Left colon (tissue), 2 donors: ENCODE results near the gene PDZRN4. TPM values are rescaled to one million over a fixed set of nuclear protein-coding genes. Genes with fewer than 3 reads are reported as not detected.
"Not testable (repeated sequence)": the region's sequence is repeated elsewhere in the genome, so short reads cannot be mapped to it uniquely, and the experiment has no call there.

Source experiments
- ATAC-seq: fragments of 200-7000 bp; cut with Tn5 transposase; one replicate; pipeline ENCODE4 v1.9.1; 2020; ENCODE audit warnings: mild to moderate bottlenecking, moderate library complexity
- DNase-seq, 2 donors: peaks; one replicate each; pipeline ENCODE4 v3.0.0-alpha.2; 2020
- intact Hi-C, 2 donors: fragments of 100-400 bp; cut with DNase I in 1 of 2; cut with micrococcal nuclease in 1 of 2; formaldehyde crosslinking; loops; one replicate each; pipeline versions ENCODE4 v1.11.2 to v1.14.0; 2022; cut with DNase I, micrococcal nuclease
- total RNA-seq, 2 donors: library from RNA; stranded (reverse); fragmentation: NEBNext Ultra II Directional; extraction: Animal tissue kit (Norgen Biotek cat#: 25700); gene quantifications; one replicate each; pipeline ENCODE4 v1.2.1, GENCODE V29; 2021
- donor health status: DM: no; HTN: no; CAD: no.
- donor health status: DM: yes; HTN: yes; CAD: no.

Gene PDZRN4
- total RNA-seq, 2 donors from 2014 or later = 0.12 to 3.5 TPM

DNA sequence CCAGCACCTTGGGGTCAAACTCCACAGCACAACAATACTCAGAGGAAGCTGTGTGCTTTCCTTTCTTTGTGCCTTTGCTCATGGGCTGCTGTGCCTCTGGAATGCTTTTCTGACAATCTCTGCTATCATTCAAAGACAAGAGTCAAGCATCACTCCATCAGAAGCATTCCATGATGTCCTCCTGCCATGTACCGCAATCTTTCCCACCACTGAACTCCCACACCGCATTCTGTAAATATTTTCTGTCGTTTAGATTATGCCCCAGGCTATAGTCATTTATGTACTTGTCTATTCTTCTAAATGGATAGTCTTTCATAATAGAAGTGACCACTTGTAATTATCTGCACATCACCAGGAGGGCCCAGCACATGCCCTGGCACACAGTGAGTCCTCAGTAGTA, 327.8 kb downstream of the PDZRN4 start:
- ATAC-seq = no peak
- DNase-seq = no peak
- intact Hi-C loops = no loop called here

DNA sequence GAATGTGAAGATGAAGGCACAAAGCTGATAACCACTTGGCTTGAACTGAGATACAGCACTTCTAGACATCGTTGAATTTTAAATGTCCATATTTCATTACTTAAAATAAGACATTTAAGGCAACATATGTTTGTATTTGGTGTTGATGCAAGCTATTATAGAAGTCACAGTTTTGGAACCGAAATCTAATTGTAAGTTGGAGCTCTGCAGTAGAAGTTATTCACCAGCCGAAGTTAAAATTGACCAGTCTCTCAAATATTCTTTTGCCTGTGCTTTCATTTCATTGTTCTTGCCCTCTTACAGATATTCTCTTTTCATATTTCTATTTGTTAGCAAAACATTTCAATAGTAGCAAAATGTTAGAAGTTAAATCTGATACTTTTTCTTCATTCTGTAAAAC, 332.7 kb downstream of the PDZRN4 start:
- intact Hi-C loops = no loop called here
- ATAC-seq = no peak
- DNase-seq = no peak

DNA sequence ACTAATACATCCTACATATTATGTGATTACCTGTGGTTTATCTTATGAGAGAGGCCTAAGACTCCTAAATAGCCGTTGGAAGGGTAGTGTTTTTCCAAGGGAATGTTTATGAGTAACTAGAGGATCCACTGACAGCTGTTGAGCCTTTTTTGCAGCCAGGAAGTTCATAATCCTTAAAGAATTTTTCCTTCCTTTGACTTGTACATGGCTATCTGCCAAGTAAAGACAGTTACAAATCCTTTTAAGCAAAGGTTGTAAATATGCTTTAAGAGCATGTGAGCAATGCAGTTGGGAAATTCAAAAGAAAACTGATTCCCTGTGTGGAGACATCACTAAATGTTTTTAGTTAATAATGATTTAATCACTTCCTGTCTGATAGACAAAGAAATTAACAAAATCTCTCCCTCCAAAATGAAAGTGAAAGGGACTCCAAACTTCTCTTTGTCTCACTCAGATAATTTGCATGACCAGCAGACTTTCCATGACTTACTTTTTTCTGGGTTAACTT, 333.8 kb downstream of the PDZRN4 start:
- no peak for ATAC-seq
- no peak for DNase-seq
- intact Hi-C loops = no loop called here

DNA sequence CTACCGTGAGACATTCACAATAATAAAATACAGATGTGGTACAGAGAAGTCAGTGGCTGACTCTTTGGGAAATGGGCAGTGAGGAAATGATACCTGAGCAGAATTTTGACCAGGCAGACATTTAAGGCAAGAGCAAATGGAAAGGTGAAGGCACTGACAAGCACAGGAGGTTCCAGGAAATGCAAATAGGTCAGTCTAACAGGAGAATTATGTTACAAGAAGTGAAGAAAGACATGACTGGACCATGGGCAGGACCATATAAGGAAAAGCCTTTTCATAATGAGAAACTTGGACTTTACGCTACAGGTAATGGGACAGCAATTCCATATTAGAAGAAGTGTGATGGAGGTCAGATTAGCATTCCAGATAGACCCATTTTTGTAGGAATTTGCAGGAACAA, 338.9 kb downstream of the PDZRN4 start:
- ATAC-seq = no peak
- intact Hi-C loops = no loop called here
- DNase-seq = no peak

DNA sequence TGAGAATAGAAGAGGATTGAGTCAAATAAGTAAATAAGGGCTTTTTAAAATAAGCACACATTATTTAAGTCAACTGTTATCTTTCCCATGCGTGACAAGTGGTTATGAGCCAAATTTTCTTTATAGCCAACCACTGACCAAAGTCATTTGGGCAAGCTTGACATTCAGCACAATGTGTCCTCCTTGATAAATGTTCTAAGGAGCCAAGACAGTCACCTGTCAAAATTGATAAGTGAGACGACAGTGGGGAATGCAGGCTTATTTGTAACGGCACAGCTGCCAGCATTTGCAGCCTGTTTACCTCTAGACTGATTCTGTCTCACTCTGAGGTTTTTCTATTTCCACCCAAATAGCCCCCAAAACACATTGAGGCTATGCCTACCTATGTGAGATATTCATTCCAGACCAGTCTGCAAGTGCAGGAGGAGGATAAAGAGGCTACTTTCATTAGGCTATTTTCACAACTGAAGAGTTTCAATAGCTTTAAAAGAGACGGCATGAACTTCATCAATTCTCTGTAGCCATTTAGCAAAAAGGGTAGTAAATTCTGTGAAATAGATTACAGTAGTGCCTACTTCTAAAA, 339.5 kb downstream of the PDZRN4 start:
- intact Hi-C loops = no loop called here
- no peak for ATAC-seq
- no peak for DNase-seq

DNA sequence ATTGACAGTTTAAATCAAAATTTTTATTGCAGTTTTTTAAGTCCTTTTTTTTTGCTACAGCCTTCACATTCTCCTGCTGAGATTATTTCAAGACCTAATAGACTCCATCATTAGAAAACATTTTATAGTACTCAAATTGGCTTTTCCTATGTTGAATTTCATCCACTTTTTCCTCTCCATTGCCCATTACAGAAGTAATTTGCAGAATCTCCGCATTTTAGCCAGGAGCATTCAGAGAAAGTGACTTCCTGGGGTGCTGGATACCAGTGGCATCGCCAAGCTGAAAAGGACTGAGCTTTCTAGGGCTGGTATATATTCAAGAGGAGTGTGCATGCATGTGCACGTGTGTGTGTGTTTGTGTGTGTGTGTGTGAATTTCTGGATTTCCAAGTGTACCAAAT, 340.8 kb downstream of the PDZRN4 start:
- DNase-seq (no peak), ATAC-seq (no peak)
- intact Hi-C loops = no loop called here

DNA sequence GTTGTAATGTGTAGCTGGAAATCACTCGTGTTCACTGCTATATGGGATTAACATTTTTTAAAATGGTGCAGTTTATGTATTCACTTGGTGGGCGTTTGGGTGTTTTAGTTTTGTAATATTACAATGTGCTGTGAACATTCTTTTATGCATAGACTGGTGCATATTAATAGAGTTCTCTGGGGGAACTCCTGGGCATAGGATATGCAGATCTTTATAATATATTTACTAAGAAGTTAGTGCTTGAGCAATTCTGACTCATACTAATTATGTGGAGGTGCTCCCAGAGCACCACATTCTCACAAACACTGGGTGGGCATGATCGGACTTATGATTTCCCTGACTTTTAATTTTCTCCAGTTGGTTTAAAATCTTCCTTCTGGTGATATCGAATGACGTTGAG, 342.3 kb downstream of the PDZRN4 start:
- ATAC-seq (no peak), DNase-seq (no peak)
- intact Hi-C loops = no loop called here

DNA sequence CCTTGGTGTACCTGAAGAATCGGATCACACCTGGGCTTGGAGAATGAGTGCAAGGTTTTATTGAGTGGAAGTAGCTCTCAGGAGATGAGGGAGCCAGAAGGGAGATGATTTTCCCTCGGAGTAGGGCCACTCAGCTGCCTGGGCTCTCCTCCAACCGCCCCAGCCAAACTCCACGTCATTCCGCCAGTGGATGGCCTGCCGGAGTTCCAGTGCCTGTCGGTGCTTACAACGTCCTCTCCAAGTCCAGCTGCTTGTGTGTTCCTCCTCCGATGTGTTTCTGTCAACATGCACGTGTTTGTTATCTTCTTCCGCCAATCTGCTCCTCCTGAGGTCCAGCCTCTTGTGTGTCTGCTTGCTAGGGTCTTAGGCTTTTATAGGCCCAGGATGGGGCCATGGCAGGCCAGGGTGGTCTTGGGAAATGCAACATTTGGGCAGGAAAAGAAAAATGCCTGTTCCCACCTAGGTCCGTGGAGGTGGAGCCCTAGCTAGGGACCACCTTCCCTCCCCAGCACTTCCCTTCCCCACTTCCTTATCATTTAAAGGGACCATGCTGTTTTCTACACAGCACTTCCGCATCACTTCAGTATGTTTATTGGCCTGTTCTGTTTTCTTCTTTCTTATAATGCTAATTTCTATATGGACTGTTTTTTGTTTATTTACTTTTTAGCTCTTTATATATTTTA, 343.2 kb downstream of the PDZRN4 start:
- no peak for ATAC-seq
- DNase-seq = peak; percentile 34 to 49
- intact Hi-C loops = no loop called here

DNA sequence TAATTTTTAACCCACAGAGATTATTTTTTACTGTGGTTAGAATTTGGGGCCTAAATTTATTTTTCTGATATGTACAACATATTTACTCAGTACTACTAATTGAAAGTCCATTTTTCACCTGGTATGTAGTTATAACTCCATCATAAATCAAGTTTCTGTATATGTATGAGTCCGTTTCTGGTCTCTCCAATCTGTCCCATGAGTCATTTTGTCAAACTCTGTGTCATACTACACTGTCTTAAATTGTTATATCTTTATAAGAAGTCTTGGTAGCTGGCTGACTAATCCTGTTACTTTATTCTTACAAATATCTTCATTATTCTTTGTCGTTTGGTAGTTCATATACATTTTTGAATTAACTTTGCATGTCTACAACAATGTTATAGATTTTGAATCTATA, 344.0 kb downstream of the PDZRN4 start:
- ATAC-seq (no peak), DNase-seq (no peak)
- intact Hi-C loops = no loop called here

DNA sequence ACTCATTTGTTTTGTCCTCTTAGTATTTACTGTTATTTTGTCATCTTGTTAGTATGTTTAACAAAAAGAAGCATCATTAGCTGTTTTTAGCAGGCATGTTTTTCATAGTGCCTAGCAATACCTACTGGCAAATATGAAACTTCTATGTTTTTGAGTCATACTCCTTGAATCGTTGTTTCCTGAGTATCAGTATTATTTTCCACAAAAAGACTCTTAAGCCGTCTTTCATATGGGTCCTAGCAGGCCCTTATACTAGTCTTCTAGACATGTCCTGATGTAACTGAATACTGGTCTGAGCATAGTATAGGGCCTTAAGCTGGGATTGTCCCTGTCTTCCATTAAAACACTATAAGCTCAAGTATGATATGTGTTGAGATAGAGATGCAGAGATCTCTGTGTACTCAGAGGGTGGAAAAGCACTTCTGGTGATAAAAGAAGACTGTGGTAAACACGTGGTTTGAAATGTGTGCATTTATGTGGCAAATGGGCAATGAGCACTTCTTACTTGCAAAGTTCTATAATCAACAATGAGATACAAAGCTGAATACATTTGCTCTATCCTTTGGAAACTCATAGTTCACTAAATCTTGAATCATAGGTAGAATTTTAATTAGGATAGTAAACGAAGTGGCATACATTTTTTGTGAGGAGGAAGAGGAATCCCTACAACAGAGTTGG, 348.8 kb downstream of the PDZRN4 start:
- intact Hi-C loops = no loop called here

DNA sequence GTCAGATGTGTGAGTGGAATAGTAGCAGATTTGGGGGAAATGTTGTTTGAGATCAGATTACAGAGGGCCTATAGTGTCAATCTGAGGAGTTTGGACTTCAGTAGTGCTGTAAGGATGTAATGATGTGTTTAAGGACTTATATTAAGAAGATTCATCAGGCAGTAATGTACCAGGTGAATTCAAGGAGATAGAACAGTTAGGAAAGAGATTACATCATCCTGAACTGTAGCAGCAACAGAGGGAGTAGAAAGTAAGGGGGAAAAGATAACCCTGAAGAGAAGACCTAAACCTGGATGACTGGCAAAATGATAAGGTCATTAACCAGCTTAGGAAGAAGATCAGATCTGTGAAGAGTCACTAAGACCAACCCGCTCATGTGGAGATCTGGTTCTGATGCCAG, 349.4 kb downstream of the PDZRN4 start:
- ATAC-seq = no peak
- intact Hi-C loops = no loop called here

More for the DNA sequence above, 348.8 kb downstream of the PDZRN4 start:
- DNase-seq (no peak), ATAC-seq (no peak)

DNA sequence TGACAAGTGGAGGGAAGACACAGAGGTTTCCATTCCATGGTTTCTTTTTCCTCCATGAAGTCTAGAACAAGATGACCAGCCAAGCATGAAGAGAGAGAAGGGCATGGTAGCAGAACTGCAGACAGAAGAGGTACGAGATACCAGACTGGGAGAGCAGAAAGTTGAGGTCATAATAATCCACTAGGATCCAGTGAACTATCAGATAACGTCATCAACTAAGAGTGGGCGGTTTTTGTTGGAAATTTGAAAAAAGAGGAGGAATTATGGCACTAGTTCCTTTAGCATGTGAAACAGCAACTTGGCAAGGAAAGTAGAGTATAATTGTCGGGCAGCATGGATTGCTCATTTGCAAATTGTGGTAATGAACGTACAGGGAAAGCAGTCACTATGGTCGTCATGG, 357.6 kb downstream of the PDZRN4 start:
- ATAC-seq (no peak), DNase-seq (no peak)
- intact Hi-C loops = no loop called here

More for the DNA sequence above, 349.4 kb downstream of the PDZRN4 start:
- DNase-seq = no peak

DNA sequence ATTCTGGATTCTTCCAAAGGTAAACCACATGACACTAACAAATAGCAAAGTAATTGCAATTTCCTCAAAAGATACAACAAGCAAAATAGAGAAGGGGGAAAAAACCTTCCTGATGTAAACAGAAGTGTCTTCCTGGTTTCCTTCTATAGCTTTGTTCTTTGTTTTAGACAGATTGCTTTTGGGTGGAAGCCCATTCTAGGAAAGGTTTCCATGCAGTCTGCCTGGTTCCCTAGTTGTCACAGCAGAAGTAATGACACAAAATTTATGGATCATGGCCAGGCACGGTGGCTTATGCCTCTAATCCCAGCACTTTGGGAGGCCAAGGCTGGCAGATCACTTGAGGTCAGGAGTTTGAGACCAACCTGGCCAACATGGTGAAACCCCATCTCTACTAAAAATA, 359.0 kb downstream of the PDZRN4 start:
- DNase-seq, ATAC-seq, intact Hi-C loops: not testable (repeated sequence)

DNA sequence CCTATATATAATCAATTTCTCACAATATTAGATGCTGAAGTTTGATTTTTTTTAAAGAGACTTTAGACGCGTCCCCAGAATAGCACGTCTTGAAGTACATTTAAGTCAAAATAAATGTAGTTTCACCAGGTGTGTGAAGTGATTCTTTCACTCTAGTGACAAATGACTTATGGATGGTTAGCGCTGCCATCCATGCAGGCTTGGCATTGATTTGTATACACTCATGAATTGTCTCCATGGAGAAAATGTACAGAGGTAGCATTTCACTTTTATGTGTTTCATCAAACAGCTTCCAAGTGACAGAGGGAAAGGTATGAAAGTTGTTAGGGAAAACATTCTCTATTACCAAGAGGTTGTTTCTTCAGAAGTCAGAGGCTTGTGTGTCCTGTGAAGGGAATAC, 360.8 kb downstream of the PDZRN4 start:
- no peak for ATAC-seq
- DNase-seq = no peak
- intact Hi-C loops = no loop called here

DNA sequence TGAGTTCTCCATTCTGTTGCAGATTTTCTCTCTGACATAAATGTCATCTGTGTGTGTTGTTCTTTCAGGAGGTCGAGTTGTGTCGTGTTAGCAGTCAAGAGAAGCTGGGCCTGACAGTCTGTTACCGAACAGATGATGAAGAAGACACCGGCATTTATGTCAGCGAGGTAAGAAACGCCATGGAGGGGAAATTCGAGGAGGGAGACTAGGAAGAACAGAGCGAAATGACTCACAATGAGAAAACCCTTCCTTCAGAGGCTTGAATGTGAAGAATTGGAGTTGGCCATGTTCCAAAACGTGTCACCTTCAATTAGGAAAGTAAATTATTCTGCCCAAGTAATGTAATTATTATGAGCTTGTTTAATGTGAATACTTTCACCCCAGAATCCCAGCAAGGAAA, 364.5 kb downstream of the PDZRN4 start:
- intact Hi-C loops = no loop called here
- no peak for DNase-seq
- no peak for ATAC-seq

DNA sequence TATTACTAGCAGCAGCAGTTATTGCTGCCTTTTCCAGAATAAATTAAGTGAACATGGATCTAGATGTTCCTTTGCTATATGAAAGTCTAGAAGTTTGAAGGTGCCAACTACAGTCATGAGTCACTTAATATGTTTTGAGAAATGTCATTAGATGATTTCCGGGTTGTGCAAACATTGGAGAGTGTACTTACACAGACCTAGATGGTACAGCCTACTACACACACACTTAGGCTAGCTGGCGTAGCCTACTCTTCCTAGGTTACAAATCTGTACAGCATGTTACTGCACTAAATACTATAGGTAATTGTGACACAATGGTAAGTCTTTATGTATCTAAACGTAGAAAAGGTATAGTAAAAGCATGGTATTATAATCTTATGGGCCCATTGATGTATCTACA, 368.1 kb downstream of the PDZRN4 start:
- intact Hi-C loops = no loop called here
- no peak for DNase-seq
- ATAC-seq = no peak

DNA sequence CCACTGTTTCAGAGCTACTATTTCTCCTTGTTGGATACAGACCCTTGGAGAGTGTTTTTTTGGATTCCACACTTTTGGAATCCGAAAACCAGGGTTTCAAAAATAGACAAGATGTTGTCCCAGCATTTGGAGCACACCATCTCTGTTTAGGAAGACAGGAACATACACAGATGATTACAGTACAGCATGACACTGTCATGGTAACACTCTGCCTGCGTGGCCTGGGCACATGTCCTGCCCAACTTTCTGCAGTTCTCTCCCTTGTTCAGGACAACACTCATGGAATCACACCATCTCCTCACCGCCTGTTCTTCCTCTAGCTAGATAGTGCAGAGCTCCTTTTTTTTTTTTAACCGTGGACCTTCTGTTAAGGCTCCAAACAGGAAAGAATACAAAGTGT, 369.2 kb downstream of the PDZRN4 start:
- ATAC-seq = no peak

DNA sequence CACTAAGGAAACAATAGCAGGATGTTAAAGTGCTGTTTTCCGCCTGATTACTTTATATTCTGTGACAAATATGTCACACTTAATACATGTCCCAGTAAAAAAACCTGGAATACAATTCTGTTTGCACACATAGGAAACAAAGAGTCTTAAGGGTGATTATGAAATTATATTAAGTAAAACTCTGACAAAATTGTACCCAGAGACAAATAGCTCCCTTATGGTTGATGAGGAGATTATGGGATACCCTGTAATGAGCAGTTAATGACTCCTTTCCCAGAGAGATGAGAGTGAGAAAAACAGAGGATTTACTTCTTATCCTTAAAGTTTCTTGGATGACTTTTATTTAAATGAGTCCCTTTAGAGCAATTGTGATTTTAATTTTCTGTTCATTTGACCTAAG, 370.6 kb downstream of the PDZRN4 start:
- intact Hi-C loops = no loop called here
- ATAC-seq = no peak

More for the DNA sequence above, 369.2 kb downstream of the PDZRN4 start:
- no peak for DNase-seq
- intact Hi-C loops = no loop called here

DNA sequence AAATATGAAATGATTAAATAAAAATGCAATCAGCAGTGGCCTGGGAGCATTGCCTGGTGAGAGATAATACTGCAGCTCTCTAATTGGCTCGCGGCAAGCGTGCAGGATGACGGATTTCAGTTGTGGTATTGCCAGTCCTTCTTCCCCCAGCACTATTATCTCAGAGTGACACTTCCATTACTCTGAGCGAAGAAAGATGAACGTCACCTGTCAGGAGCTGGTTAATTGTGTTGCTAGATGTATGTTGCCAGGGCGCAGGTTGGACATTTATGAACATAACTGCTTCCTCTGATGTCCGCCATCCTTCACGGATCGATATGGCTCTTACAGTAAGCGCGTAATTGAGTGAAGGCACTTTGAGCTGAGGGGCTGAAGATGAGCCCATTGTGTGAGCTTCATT, 374.9 kb downstream of the PDZRN4 start:
- intact Hi-C loops = no loop called here
- DNase-seq (no peak), ATAC-seq (no peak)

More for the DNA sequence above, 370.6 kb downstream of the PDZRN4 start:
- DNase-seq = no peak

DNA sequence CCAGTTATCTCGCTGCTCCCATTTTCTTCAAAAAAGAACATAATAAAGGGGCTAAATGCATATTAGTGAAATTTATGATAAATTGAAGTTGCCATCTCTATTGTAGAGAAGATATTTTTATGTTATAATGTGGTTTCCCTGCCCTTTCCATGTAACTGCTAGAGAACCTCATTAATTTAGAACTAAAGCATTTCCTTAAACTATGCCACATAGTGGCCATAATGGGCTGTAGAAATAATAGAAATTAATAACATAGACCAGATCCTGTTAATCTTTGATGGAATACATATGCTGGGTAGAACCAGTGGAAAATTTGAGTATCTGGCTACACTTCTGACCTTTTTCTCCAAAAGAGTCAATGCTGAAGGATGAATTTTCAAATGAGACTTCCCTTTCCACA, 376.7 kb downstream of the PDZRN4 start:
- intact Hi-C loops = no loop called here
- no peak for DNase-seq

More for the DNA sequence above, 376.7 kb downstream of the PDZRN4 start:
- no peak for ATAC-seq
